Fibroblast of lung (primary cell): ENCODE data around the gene JAGN1. TPM values are rescaled to one million over a fixed set of nuclear protein-coding genes. Genes with fewer than 3 reads are reported as not detected.

Experiments used
- DNase-seq, 2 donors: peaks; one replicate each; pipeline versions ENCODE4 v3.0.0 to v3.0.0-alpha.2; 2010; ENCODE audit warnings: low read depth in 2 of 2
- H2AFZ ChIP-seq: 2 replicates; pipeline ENCODE4 v1.5.1; 2012; ENCODE audit warnings: low read length, control low read depth, inconsistent platforms
- H3K27ac ChIP-seq: 2 replicates; pipeline ENCODE4 v1.5.1; 2011; ENCODE audit warnings: low read length, control low read depth; ENCODE audit not compliant: insufficient read depth
- H3K27me3 ChIP-seq: 2 replicates; pipeline ENCODE4 v1.5.1; 2011; ENCODE audit warnings: mild to moderate bottlenecking, low read length; ENCODE audit not compliant: control insufficient read depth, insufficient read depth
- H3K36me3 ChIP-seq: 2 replicates; pipeline ENCODE4 v1.5.1; 2011; ENCODE audit warnings: low read length; ENCODE audit not compliant: control insufficient read depth, insufficient read depth
- H3K4me1 ChIP-seq: 2 replicates; pipeline ENCODE4 v1.5.1; 2011; ENCODE audit warnings: low read length; ENCODE audit not compliant: control insufficient read depth, insufficient read depth; ENCODE audit errors: extremely low read depth
- H3K4me2 ChIP-seq: 2 replicates; pipeline ENCODE4 v1.5.1; 2011; ENCODE audit warnings: low read length, control low read depth; ENCODE audit not compliant: insufficient read depth; ENCODE audit errors: extremely low read depth
- H3K4me3 ChIP-seq, 4 experiments: fragments of 200-600 bp in 1 of 4; sonication (generic) in 1 of 4; replicated peaks in 1 of 4; 2 replicates each; pipeline ENCODE4 v1.5.1; 2011 to 2016; ENCODE audit warnings: low read length in 4 of 4, low read depth in 3 of 4, mild to moderate bottlenecking in 3 of 4, control low read depth in 2 of 4, inconsistent platforms in 1 of 4, mixed read lengths in 1 of 4; ENCODE audit not compliant: insufficient read depth in 1 of 4; ENCODE audit errors: control extremely low read depth in 1 of 4
- H3K79me2 ChIP-seq: 2 replicates; pipeline ENCODE4 v1.5.1; 2012; ENCODE audit warnings: mild to moderate bottlenecking, low read length, inconsistent platforms; ENCODE audit not compliant: control insufficient read depth, insufficient read depth
- H3K9ac ChIP-seq: 2 replicates; pipeline ENCODE4 v1.5.1; 2011; ENCODE audit warnings: mild to moderate bottlenecking, low read length, control low read depth; ENCODE audit not compliant: insufficient read depth
- H3K9me3 ChIP-seq: 2 replicates; pipeline ENCODE4 v1.5.1; 2012; ENCODE audit warnings: low read depth, low read length; ENCODE audit not compliant: control insufficient read depth, insufficient read depth
- H4K20me1 ChIP-seq: 2 replicates; pipeline ENCODE4 v1.5.1; 2011; ENCODE audit warnings: low read length; ENCODE audit not compliant: control insufficient read depth, insufficient read depth; ENCODE audit errors: extremely low read depth
- EZH2 ChIP-seq: IDR thresholded peaks from 2 replicates; pipeline ENCODE4 v1.5.1; 2012; ENCODE audit warnings: low read length, control low read depth, mild to moderate bottlenecking; ENCODE audit errors: missing control alignments
- polyA plus RNA-seq, 2 donors: library from polyadenylated mRNA; depleted of rRNA in 1 of 2; stranded (reverse) in 1 of 2; unstranded in 1 of 2; fragments of >200 nt; gene quantifications; 2 replicates each; pipeline ENCODE4 v1.2.1, GENCODE V29; 2011 to 2012; ENCODE audit warnings: missing spikeins in 1 of 2
- total RNA-seq: library from RNA; depleted of rRNA; stranded (reverse); fragments of >200 nt; gene quantifications from 2 replicates; pipeline ENCODE4 v1.2.1, GENCODE V29; 2014
- TF ChIP-seq, protein P1 (sequence below), 2 donors: IDR thresholded peaks in 1 of 2; conservative IDR thresholded peaks in 1 of 2; 1 replicate in 1 of 2; 2 replicates in 1 of 2; pipeline ENCODE4 v1.5.1; 2011 to 2012; ENCODE audit warnings: low read length in 2 of 2, control low read depth in 1 of 2, inconsistent platforms in 1 of 2, low read depth in 1 of 2, mild to moderate bottlenecking in 1 of 2

The JAGN1 gene
- total and polyA plus RNA-seq, 2 donors (not counting 1 experiment from before 2014, with no cell fraction given): 30.6 to 36.6 TPM

GRCh38 chr3:9909221-9910013 is 19.0 kb downstream of the JAGN1 start:
- Histone ChIP-seq H3K9me3 (no peaks in the 10 kb centered on the region), H3K36me3 (no peaks in the 10 kb centered on the region), H3K27me3 (no peaks in the 10 kb centered on the region), H3K79me2 (no peaks in the 10 kb centered on the region), H3K27ac (no peak overlapping the region), H3K4me2 (no peak overlapping the region), H3K4me1 (no peaks in the 10 kb centered on the region), H4K20me1 (no peaks in the 10 kb centered on the region), H2AFZ (no peak overlapping the region), H3K9ac (no peak overlapping the region), H3K4me3 (no peak overlapping the region)
- TF ChIP-seq, protein P1, sequence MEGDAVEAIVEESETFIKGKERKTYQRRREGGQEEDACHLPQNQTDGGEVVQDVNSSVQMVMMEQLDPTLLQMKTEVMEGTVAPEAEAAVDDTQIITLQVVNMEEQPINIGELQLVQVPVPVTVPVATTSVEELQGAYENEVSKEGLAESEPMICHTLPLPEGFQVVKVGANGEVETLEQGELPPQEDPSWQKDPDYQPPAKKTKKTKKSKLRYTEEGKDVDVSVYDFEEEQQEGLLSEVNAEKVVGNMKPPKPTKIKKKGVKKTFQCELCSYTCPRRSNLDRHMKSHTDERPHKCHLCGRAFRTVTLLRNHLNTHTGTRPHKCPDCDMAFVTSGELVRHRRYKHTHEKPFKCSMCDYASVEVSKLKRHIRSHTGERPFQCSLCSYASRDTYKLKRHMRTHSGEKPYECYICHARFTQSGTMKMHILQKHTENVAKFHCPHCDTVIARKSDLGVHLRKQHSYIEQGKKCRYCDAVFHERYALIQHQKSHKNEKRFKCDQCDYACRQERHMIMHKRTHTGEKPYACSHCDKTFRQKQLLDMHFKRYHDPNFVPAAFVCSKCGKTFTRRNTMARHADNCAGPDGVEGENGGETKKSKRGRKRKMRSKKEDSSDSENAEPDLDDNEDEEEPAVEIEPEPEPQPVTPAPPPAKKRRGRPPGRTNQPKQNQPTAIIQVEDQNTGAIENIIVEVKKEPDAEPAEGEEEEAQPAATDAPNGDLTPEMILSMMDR (conservative IDR thresholded peaks at IDR 0.05 in 1 of 2, IDR thresholded peaks at IDR 0.05 in 1 of 2; ENCODE audit: low read depth in 1 of 2, low read length in 2 of 2): no peak
- TF ChIP-seq EZH2: no peak
- DNase-seq: no peak

GRCh38 chr3:9911863-9912262 is 21.5 kb downstream of the JAGN1 start:
- H3K79me2 ChIP-seq: no peaks in the 10 kb centered on the region
- H4K20me1 ChIP-seq: no peaks in the 10 kb centered on the region
- no peak overlapping the region for H3K4me3 ChIP-seq
- no peaks in the 10 kb centered on the region for H3K36me3 ChIP-seq
- H3K27ac ChIP-seq: no peak overlapping the region
- no peak overlapping the region for H3K9ac ChIP-seq
- TF ChIP-seq, protein P1 (conservative IDR thresholded peaks at IDR 0.05 in 1 of 2, IDR thresholded peaks at IDR 0.05 in 1 of 2; ENCODE audit: low read depth in 1 of 2, low read length in 2 of 2): no peak
- no peak for TF ChIP-seq EZH2
- no peaks in the 10 kb centered on the region for H3K27me3 ChIP-seq
- H2AFZ ChIP-seq: no peak overlapping the region
- H3K9me3 ChIP-seq: no peaks in the 10 kb centered on the region
- no peak overlapping the region for H3K4me2 ChIP-seq
- no peak for DNase-seq
- H3K4me1 ChIP-seq: peaks cover 13% of the 10 kb centered on the region

GRCh38 chr3:9912294-9912935 is 22.0 kb downstream of the JAGN1 start:
- Histone ChIP-seq H2AFZ (no peak overlapping the region), H3K9ac (no peak overlapping the region), H3K9me3 (no peaks in the 10 kb centered on the region), H3K27me3 (no peaks in the 10 kb centered on the region), H4K20me1 (no peaks in the 10 kb centered on the region), H3K4me1 (peaks cover 13% of the 10 kb centered on the region), H3K4me2 (no peak overlapping the region), H3K4me3 (no peak overlapping the region), H3K79me2 (no peaks in the 10 kb centered on the region), H3K27ac (no peak overlapping the region), H3K36me3 (no peaks in the 10 kb centered on the region)
- TF ChIP-seq, protein P1 (conservative IDR thresholded peaks at IDR 0.05 in 1 of 2, IDR thresholded peaks at IDR 0.05 in 1 of 2; ENCODE audit: low read depth in 1 of 2, low read length in 2 of 2): no peak
- TF ChIP-seq EZH2: no peak
- DNase-seq: peak; percentile 56 to 84
